Fibroblast of skin of left biceps (primary cell): ENCODE measurements around the gene CDK6.

Experiments used
- DNase-seq, 2 experiments: peaks; one replicate each; pipeline ENCODE4 v3.0.0-alpha.2; 2013; ENCODE audit warnings: low read depth in 2 of 2

Gene CDK6

GRCh38 chr7:92827464-92828120, 8.8 kb downstream of the CDK6 start:
- DNase-seq, result no peak

GRCh38 chr7:92826258-92826938, 10.0 kb downstream of the CDK6 start:
- DNase-seq, result no peak

DNA sequence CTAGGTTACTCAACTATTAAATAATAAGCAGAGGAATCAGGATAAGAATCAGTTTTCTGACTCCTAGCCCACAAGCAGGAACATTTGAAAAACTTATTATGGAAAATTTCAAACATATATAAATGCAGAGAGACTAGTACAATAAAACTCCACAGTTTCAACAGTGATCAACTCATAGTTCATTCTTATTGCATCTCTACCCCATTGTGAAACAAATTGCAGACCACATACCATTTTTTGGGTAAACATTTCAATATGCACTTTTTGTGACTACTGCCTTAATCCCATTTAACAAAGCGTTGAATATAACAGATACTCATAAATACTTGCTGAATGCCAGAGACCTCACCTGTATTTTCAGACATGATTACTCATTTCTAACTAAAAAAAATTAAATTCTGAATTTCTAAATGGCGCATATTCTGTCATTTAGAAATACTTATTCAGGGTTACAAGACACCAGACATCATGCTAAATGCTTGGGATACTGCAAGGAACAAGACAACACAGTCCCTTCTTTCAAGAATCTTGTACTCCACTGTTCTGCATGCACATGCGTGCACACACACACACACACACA, 11.4 kb downstream of the CDK6 start:
- DNase-seq, result no peak

- DNase-seq, result no peak
These were observed 11.9 kb downstream of the CDK6 start for GRCh38 chr7:92824450-92824849.

DNA sequence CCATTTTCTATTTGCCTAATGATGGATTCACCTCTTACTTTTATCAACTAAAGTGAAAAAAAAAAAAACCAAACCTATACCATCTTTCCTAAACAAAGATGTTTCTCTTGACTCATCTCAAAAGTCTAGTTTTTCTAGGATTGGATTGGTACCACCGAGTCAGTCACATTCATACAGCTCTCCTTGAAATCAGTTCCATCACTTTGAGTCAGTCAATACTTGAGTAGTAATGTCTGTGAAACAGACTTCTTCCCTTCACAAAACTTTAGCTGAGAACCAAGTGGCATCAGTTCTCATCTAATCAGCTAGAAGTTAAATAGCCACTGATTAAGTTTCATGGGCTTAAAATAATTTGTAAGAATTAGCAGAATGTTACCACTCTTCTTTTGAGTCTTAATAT, 13.3 kb downstream of the CDK6 start:
- DNase-seq, result no peak

- DNase-seq, result no peak
These were observed 16.2 kb downstream of the CDK6 start for GRCh38 chr7:92820191-92820590.

- no peak for DNase-seq
These were observed 19.0 kb downstream of the CDK6 start for GRCh38 chr7:92817398-92817797.

DNA sequence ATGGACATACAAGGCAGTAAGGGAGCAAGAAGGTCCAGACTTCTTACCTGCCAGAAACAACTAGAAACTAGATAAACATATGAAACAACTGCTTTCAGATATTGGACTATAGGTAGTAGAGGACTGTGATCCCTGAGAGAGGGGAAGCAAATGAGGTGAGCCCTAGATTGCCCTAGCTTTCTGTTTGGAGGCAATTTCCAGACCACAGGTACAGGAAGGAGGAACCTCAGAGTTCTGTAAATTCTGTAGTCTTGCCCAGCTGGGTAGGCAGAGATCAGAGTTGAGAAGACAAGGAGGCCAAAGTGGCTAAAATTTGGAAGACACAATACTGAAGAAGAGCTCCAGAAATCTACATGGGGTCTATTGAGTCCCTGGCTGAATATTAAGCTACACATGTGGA, 21.0 kb downstream of the CDK6 start:
- no peak for DNase-seq

- no peak for DNase-seq
These were observed 22.9 kb downstream of the CDK6 start for GRCh38 chr7:92813390-92814024.

- DNase-seq, result no peak
These were observed 25.2 kb downstream of the CDK6 start for GRCh38 chr7:92811158-92811557.

GRCh38 chr7:92809760-92810573, 26.4 kb downstream of the CDK6 start:
- DNase-seq, result peak; percentile 85 to 87

GRCh38 chr7:92809397-92809759, 27.0 kb downstream of the CDK6 start:
- no peak for DNase-seq

GRCh38 chr7:92808635-92809034, 27.7 kb downstream of the CDK6 start:
- no peak for DNase-seq

DNA sequence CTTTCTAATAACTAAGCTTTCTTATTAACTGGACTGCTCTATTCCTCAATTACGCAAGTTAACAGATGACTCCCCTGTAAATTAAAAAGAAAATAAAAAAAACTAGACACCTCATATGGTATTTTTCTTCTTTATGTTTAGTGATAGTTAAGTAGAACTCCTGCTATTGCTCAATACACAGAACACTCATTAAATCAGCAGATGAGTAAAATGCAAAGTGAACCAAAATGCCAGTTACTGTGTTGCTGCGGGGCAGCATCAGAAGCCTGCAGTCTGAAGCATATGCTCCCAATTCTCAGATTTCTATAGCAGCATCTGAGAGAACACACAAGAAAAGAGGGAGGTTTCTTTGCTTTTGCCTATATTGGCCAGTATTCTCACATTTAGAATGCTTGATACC, 28.4 kb downstream of the CDK6 start:
- no peak for DNase-seq

DNA sequence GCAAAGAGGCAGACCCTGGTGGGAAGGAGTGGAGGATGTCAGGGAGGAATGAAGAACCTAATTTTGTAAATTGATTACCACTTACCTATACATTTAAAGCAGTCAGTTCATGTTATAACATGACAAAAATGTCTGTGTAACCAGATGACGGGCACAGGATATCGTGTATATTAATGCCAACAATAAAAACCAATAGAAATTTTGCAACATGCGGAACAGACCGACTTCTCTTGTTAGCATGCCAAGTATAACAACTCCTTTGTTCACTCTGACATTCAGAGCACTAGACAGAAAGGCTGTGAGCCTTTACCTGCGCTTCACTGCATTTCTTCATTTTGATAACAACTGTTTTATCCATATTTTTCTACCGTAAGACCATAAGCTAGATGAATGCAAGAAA, 29.9 kb downstream of the CDK6 start:
- no peak for DNase-seq

- DNase-seq, result no peak
These were observed 34.0 kb downstream of the CDK6 start for GRCh38 chr7:92802406-92802805.

GRCh38 chr7:92799446-92800211, 36.7 kb downstream of the CDK6 start:
- no peak for DNase-seq

DNA sequence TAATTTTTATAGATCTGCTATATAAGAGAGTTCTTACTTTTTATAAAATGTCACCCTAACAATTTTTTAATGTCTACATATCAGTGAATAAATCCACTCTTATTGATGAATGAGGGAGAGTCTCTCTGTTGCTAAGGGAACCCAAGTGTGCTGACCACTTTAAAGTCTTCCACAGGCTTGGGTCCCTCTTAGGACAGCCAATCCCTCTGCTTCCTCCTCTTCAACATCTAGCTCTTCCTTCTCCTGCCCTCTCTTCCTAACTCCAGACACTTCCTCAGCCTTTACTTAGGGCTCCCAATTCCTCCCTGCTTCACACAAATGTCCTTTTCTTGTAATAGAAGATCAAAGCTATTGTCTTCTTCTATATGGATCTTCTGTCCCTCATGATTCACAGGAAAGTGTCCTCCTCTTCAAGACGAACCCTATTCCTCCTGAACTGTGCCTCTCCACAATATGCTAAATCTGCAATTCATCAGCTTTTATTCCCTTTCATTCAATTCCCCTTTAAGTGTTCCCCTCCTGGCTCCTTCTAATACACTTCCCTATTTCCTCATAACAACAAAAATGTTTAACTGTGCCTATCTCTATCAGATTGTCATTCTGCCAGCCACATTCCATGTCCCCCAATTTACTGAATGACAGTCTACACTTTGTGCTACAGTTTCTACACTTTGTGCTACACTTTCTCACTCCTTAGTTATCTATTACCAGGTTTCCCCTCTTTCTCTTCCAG, 37.7 kb downstream of the CDK6 start:
- no peak for DNase-seq

- no peak for DNase-seq
These were observed 38.7 kb downstream of the CDK6 start for GRCh38 chr7:92797693-92798092.

DNA sequence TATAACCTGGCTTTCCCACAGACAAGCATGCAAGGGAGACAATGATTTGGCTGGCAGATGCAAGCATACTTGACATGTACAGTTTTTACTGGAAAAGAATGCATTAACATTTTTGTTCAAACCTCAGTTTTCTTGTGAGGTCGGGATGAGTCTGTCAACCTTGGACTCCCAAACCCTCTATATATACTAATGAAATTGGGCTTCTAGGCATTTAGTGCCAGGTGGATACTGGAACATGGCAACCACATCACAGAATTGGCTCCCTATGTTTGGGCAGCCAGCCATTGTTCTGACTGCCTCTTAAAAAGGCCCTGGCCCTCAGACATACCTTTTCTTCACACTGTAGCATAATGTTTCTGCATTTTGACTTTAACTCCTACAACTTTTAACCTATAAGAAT, 39.1 kb downstream of the CDK6 start:
- no peak for DNase-seq

GRCh38 chr7:92794831-92795230, 41.5 kb downstream of the CDK6 start:
- no peak for DNase-seq
